ENCODE data around the gene GPR33.

- no peak for TF ChIP-seq CTCF (IDR thresholded peaks at IDR 0.05 in 4 of 5, conservative IDR thresholded peaks at IDR 0.05 in 1 of 5)
- no peak for TF ChIP-seq POLR2A (IDR thresholded peaks at IDR 0.05)
These were observed 22.7 kb downstream of the GPR33 start for GRCh38 chr14:31465111-31465510.

Data from gastrocnemius medialis (tissue), 4 donors.